HepG2 (cell line): Measurements from ENCODE around the gene STARD10. TPM values are rescaled to one million over a fixed set of nuclear protein-coding genes. Genes with fewer than 3 reads are reported as not detected.

ENCODE experiments used
- GATA4 ChIP-seq: sonication (generic); IDR thresholded peaks from 2 replicates; pipeline ENCODE4 v1.6.1; 2016; ENCODE audit warnings: antibody characterized with exemption, low read depth, borderline replicate concordance
- MEF2D ChIP-seq: sonication (generic); formaldehyde crosslinking; IDR thresholded peaks from 2 replicates; pipeline ENCODE4 v1.5.1; 2020; ENCODE audit warnings: mild to moderate bottlenecking, missing genetic modification reagents
- RXRB ChIP-seq: IDR thresholded peaks from 2 replicates; pipeline ENCODE4 v1.6.1; 2016; ENCODE audit warnings: borderline replicate concordance, missing genetic modification reagents, missing compliant biosample characterization
- SALL2 ChIP-seq: sonication (generic); formaldehyde crosslinking; IDR thresholded peaks from 2 replicates; pipeline ENCODE4 v1.8.1; 2023; ENCODE audit warnings: mild to moderate bottlenecking, missing genetic modification reagents, inconsistent platforms
- SMYD3 ChIP-seq: sonication (generic); formaldehyde crosslinking; IDR thresholded peaks from 2 replicates; pipeline ENCODE4 v1.8.1; 2023; ENCODE audit warnings: mild to moderate bottlenecking, missing genetic modification reagents
- SOX6 ChIP-seq, 2 experiments: fragments of 450-650 bp in 1 of 2; sonication (generic) in 1 of 2; formaldehyde crosslinking in 1 of 2; IDR thresholded peaks; 2 replicates each; pipeline versions ENCODE4 v1.4.0 to v1.6.1; 2017 to 2020; ENCODE audit warnings: antibody characterized with exemption in 1 of 2, mild to moderate bottlenecking in 1 of 2, missing genetic modification reagents in 1 of 2
- SPEN ChIP-seq: sonication (generic); formaldehyde crosslinking; IDR thresholded peaks from 2 replicates; pipeline ENCODE4 v1.5.1; 2020; ENCODE audit warnings: low read depth, mild to moderate bottlenecking, missing genetic modification reagents
- SRSF1 ChIP-seq: fragments of 200-400 bp; formaldehyde crosslinking; optimal IDR thresholded peaks from 2 replicates; pipeline ENCODE3; 2017; ENCODE audit warnings: mild to moderate bottlenecking, low read depth, low read length, moderate library complexity
- ZBTB38 ChIP-seq: sonication (generic); formaldehyde crosslinking; IDR thresholded peaks from 2 replicates; pipeline ENCODE4 v1.5.1; 2020; ENCODE audit warnings: mild to moderate bottlenecking, missing genetic modification reagents
- ZBTB7A ChIP-seq: sonication (generic); formaldehyde crosslinking; IDR thresholded peaks from 2 replicates; pipeline ENCODE4 v1.8.0; 2022; ENCODE audit warnings: mild to moderate bottlenecking, missing genetic modification reagents
- ZBTB8A ChIP-seq: sonication (generic); formaldehyde crosslinking; IDR thresholded peaks from 2 replicates; pipeline ENCODE4 v1.4.0; 2020; ENCODE audit warnings: mild to moderate bottlenecking, low read depth, missing genetic modification reagents, borderline replicate concordance
- ZNF10 ChIP-seq: sonication (generic); formaldehyde crosslinking; IDR thresholded peaks from 2 replicates; pipeline ENCODE4 v1.4.0; 2020; ENCODE audit warnings: mild to moderate bottlenecking, low read depth, missing genetic modification reagents, borderline replicate concordance
- ZNF3 ChIP-seq: IDR thresholded peaks from 2 replicates; pipeline ENCODE4 v1.7.0; 2017; ENCODE audit warnings: inconsistent platforms
- ZNF34 ChIP-seq: sonication (generic); formaldehyde crosslinking; IDR thresholded peaks from 2 replicates; pipeline ENCODE4 v1.4.0; 2020; ENCODE audit warnings: mild to moderate bottlenecking, missing genetic modification reagents, borderline replicate concordance
- ZNF44 ChIP-seq: sonication (generic); formaldehyde crosslinking; IDR thresholded peaks from 2 replicates; pipeline ENCODE4 v1.5.1; 2020; ENCODE audit warnings: mild to moderate bottlenecking, missing genetic modification reagents
- ZNF510 ChIP-seq: sonication (generic); formaldehyde crosslinking; IDR thresholded peaks from 2 replicates; pipeline ENCODE4 v1.4.0; 2020; ENCODE audit warnings: low read depth, mild to moderate bottlenecking, missing genetic modification reagents
- ZNF607 ChIP-seq: sonication (generic); formaldehyde crosslinking; IDR thresholded peaks from 2 replicates; pipeline ENCODE4 v1.5.1; 2020; ENCODE audit warnings: missing genetic modification reagents, mild to moderate bottlenecking, borderline replicate concordance
- ZNF629 ChIP-seq: sonication (generic); formaldehyde crosslinking; conservative IDR thresholded peaks from 2 replicates; pipeline ENCODE4 v1.5.0; 2020; ENCODE audit warnings: missing genetic modification reagents
- ZNF691 ChIP-seq: sonication (generic); formaldehyde crosslinking; IDR thresholded peaks from 2 replicates; pipeline ENCODE4 v1.4.0; 2020; ENCODE audit warnings: missing genetic modification reagents, low read depth, mild to moderate bottlenecking, borderline replicate concordance
- ZNF841 ChIP-seq: sonication (generic); formaldehyde crosslinking; IDR thresholded peaks from 2 replicates; pipeline ENCODE4 v1.8.1; 2023; ENCODE audit warnings: missing genetic modification reagents, borderline replicate concordance
- polyA plus RNA-seq, 8 experiments: library from polyadenylated mRNA; depleted of rRNA in 3 of 8; stranded (reverse) in 7 of 8; unstranded in 1 of 8; fragments of >200 nt; fragmentation: Illumina TruSeq in 4 of 8; extraction: Trizol in 4 of 8; gene quantifications; 2 replicates each; pipeline versions ENCODE4 v1.2.1 to v1.2.3, GENCODE V29; 2011 to 2016; ENCODE audit warnings: low read depth in 4 of 8, missing spikeins in 1 of 8, mixed read lengths in 1 of 8; ENCODE audit not compliant: insufficient read depth in 1 of 8
- total RNA-seq, 5 experiments: library from RNA; depleted of rRNA; stranded (reverse); fragments of >200 nt; fragmentation: Illumina TruSeq; extraction: Trizol; gene quantifications; 2 replicates each; pipeline ENCODE4 v1.2.3, GENCODE V29; 2016; ENCODE audit warnings: low read depth in 1 of 5
- TF ChIP-seq, protein P1 (sequence below): sonication (generic); formaldehyde crosslinking; IDR thresholded peaks from 2 replicates; pipeline ENCODE4 v1.4.0; 2020; ENCODE audit warnings: mild to moderate bottlenecking, missing genetic modification reagents
- TF ChIP-seq, protein P2 (sequence below): sonication (generic); formaldehyde crosslinking; IDR thresholded peaks from 2 replicates; pipeline ENCODE4 v1.9.0; 2022; ENCODE audit warnings: low read depth, missing genetic modification reagents

STARD10 gene
- total and polyA plus RNA-seq, 2 of the 13 experiments (the other 11 are each of a cell fraction or from before 2014, with no cell fraction given) = 260 to 341 TPM

DNA sequence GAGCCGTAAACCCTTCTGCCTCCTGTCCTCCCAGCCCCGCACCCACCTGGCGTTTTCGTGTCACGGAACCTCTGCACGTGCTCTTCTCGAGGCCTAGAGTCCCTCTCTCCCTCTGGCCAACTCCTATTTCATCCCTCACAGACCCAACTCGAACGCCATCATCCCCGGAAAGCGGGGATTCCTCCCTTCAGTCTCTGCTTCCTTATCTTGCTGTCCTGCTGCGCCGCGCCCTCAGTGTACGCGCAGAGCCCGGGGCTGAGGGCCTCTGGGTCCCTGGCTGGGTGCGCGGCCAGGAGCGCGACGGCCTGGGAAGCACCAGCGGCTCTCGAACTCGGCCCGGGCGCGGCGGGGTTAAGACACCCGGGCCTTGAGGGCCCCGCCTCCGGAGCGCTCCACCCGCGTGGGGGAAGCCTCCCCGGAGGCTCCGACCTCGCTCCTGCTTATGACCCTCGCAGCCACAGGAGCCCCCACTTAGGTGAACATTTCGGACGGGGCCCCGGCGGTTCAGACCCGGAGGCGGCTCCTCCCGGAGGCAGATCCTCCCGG, 20.0 kb upstream of the STARD10 start (continued):
- TF ChIP-seq, protein P1, sequence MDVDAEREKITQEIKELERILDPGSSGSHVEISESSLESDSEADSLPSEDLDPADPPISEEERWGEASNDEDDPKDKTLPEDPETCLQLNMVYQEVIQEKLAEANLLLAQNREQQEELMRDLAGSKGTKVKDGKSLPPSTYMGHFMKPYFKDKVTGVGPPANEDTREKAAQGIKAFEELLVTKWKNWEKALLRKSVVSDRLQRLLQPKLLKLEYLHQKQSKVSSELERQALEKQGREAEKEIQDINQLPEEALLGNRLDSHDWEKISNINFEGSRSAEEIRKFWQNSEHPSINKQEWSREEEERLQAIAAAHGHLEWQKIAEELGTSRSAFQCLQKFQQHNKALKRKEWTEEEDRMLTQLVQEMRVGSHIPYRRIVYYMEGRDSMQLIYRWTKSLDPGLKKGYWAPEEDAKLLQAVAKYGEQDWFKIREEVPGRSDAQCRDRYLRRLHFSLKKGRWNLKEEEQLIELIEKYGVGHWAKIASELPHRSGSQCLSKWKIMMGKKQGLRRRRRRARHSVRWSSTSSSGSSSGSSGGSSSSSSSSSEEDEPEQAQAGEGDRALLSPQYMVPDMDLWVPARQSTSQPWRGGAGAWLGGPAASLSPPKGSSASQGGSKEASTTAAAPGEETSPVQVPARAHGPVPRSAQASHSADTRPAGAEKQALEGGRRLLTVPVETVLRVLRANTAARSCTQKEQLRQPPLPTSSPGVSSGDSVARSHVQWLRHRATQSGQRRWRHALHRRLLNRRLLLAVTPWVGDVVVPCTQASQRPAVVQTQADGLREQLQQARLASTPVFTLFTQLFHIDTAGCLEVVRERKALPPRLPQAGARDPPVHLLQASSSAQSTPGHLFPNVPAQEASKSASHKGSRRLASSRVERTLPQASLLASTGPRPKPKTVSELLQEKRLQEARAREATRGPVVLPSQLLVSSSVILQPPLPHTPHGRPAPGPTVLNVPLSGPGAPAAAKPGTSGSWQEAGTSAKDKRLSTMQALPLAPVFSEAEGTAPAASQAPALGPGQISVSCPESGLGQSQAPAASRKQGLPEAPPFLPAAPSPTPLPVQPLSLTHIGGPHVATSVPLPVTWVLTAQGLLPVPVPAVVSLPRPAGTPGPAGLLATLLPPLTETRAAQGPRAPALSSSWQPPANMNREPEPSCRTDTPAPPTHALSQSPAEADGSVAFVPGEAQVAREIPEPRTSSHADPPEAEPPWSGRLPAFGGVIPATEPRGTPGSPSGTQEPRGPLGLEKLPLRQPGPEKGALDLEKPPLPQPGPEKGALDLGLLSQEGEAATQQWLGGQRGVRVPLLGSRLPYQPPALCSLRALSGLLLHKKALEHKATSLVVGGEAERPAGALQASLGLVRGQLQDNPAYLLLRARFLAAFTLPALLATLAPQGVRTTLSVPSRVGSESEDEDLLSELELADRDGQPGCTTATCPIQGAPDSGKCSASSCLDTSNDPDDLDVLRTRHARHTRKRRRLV = peak; percentile 38
- TF ChIP-seq SPEN (CRISPR knock-in tag) (no peak), ZNF607 (CRISPR knock-in tag) (peak; percentile 32; the same call in 1 of the 2 replicates), ZNF691 (no peak; the same call in 1 of the 2 replicates), ZNF44 (CRISPR knock-in tag) (no peak; the same call in 1 of the 2 replicates), RXRB (CRISPR knock-in tag) (no peak), ZBTB8A (CRISPR knock-in tag) (peak; percentile 22; the same call in 1 of the 2 replicates), ZNF10 (no peak), ZBTB38 (no peak; the same call in 1 of the 2 replicates), SOX6 (IDR thresholded peaks at IDR 0.05) (no peak), SOX6 (CRISPR knock-in tag; IDR thresholded peaks at IDR 0.05) (peak; percentile 15; the same call in 1 of the 2 replicates), ZNF34 (0 out of 2 replicates have a peak, but pooled peaks have one; percentile 42), ZNF510 (CRISPR knock-in tag) (no peak), ZNF3 (CRISPR knock-in tag) (no peak), SRSF1 (peak; percentile 27), ZBTB7A (CRISPR knock-in tag) (no peak; the same call in 1 of the 2 replicates), SALL2 (CRISPR knock-in tag) (no peak), GATA4 (no peak; the same call in 1 of the 2 replicates), ZNF841 (CRISPR knock-in tag) (no peak), MEF2D (CRISPR knock-in tag) (no peak), SMYD3 (CRISPR knock-in tag) (no peak), ZNF629 (CRISPR knock-in tag) (no peak; the same call in 1 of the 2 replicates)
- TF ChIP-seq, protein P2, sequence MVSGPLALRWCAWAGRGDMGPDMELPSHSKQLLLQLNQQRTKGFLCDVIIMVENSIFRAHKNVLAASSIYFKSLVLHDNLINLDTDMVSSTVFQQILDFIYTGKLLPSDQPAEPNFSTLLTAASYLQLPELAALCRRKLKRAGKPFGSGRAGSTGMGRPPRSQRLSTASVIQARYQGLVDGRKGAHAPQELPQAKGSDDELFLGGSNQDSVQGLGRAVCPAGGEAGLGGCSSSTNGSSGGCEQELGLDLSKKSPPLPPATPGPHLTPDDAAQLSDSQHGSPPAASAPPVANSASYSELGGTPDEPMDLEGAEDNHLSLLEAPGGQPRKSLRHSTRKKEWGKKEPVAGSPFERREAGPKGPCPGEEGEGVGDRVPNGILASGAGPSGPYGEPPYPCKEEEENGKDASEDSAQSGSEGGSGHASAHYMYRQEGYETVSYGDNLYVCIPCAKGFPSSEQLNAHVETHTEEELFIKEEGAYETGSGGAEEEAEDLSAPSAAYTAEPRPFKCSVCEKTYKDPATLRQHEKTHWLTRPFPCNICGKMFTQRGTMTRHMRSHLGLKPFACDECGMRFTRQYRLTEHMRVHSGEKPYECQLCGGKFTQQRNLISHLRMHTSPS = no peak
